ENCODE data around the gene SPRYD4. TPM values are rescaled to one million over a fixed set of nuclear protein-coding genes. Genes with fewer than 3 reads are reported as not detected.

SPRYD4 gene
- total and polyA plus RNA-seq, 9 of the 15 experiments (the other 6 are each of a cell fraction or from before 2014, with no cell fraction given): 1.8 to 4.7 (median 2.8) TPM

DNA sequence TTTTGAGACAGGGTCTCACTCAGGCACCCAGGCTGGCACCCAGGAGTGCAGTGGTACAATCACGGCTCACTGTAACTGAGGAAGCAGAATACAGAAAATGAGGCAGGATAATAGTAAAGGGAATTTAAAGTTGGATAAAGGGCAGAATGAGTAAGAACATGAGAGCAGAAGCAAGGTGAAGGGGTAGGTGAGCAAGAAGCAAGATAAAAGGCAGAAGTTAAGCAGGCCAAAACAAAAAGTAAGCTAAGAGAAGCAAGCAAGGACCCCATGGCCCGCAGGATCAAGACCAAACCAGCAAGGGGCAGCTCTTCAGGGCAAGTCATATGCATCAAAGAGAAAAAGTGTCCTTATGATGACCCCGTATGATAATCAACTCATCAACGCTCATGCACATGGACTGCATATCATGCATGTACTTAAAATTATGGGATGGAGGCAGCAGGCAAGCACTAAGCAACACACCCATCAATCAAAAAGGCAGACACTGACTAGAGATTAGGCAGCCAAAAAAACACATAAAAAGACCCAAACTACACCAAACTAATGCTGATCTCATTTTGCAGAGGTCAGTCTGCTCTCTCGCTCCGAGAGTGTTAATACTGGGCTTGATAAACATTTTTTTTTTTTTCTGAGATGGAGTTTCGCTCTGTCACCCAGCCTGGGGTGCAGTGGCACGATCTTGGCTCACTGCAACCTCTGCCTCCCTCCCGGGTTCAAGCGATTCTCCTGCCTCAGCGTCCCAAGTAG lies 30.8 kb upstream of the SPRYD4 start (continued):
- TF ChIP-seq NR4A1 (CRISPR knock-in tag; IDR thresholded peaks at IDR 0.05): no peak
- peak; percentile 34; the same call in 1 of the 2 replicates for TF ChIP-seq NR4A1 (tag; IDR thresholded peaks at IDR 0.05)
- TF ChIP-seq CREBBP (IDR thresholded peaks at IDR 0.05; ENCODE audit: low read depth, low read length): no peak
- TF ChIP-seq NFIC (IDR thresholded peaks at IDR 0.05): no peak
- no peak for TF ChIP-seq BRD4 (IDR thresholded peaks at IDR 0.05)
- TF ChIP-seq ZNF197 (CRISPR knock-in tag; IDR thresholded peaks at IDR 0.05; ENCODE audit: low read depth): 0 out of 2 replicates have a peak, but pooled peaks have one; percentile 10
- no peak for TF ChIP-seq TCFL5 (CRISPR knock-in tag; conservative IDR thresholded peaks at IDR 0.05)
- no peak for TF ChIP-seq RBM22 (IDR thresholded peaks at IDR 0.05; ENCODE audit: low read depth, low read length, poor library complexity, severe bottlenecking)
- TF ChIP-seq RFX7 (CRISPR knock-in tag; IDR thresholded peaks at IDR 0.05): no peak
- no peak for TF ChIP-seq TGIF2 (CRISPR knock-in tag; IDR thresholded peaks at IDR 0.05)
- TF ChIP-seq KLF16 (IDR thresholded peaks at IDR 0.05): peak; percentile 91
- no peak for TF ChIP-seq CC2D1A (IDR thresholded peaks at IDR 0.05)
- no peak; the same call in 1 of the 2 replicates for TF ChIP-seq MECOM (CRISPR knock-in tag; IDR thresholded peaks at IDR 0.05)
- TF ChIP-seq ZC3H8 (IDR thresholded peaks at IDR 0.05): no peak
- TF ChIP-seq ZNF143 (CRISPR knock-in tag; IDR thresholded peaks at IDR 0.05): no peak
- peak; percentile 100 for TF ChIP-seq MEIS2 (IDR thresholded peaks at IDR 0.05; ENCODE audit: partially characterized antibody)
- peak in 1 of 3 experiments; percentile 65; a peak in 2 of 6 replicates for TF ChIP-seq ZBTB11 (CRISPR knock-in tag; IDR thresholded peaks at IDR 0.05)
- TF ChIP-seq ZNF408 (CRISPR knock-in tag; IDR thresholded peaks at IDR 0.05; ENCODE audit: low read depth): no peak
- no peak for TF ChIP-seq ZNF263 (CRISPR knock-in tag; IDR thresholded peaks at IDR 0.05; ENCODE audit: borderline replicate concordance)
- TF ChIP-seq, protein P1, sequence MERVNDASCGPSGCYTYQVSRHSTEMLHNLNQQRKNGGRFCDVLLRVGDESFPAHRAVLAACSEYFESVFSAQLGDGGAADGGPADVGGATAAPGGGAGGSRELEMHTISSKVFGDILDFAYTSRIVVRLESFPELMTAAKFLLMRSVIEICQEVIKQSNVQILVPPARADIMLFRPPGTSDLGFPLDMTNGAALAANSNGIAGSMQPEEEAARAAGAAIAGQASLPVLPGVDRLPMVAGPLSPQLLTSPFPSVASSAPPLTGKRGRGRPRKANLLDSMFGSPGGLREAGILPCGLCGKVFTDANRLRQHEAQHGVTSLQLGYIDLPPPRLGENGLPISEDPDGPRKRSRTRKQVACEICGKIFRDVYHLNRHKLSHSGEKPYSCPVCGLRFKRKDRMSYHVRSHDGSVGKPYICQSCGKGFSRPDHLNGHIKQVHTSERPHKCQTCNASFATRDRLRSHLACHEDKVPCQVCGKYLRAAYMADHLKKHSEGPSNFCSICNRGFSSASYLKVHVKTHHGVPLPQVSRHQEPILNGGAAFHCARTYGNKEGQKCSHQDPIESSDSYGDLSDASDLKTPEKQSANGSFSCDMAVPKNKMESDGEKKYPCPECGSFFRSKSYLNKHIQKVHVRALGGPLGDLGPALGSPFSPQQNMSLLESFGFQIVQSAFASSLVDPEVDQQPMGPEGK (CRISPR knock-in tag; IDR thresholded peaks at IDR 0.05; ENCODE audit: borderline replicate concordance): no peak
- TF ChIP-seq TAF15 (IDR thresholded peaks at IDR 0.05; ENCODE audit: low read depth, low read length): no peak
- TF ChIP-seq GABPB2 (CRISPR knock-in tag; conservative IDR thresholded peaks at IDR 0.05): no peak
- TF ChIP-seq ZNF384 (IDR thresholded peaks at IDR 0.05; ENCODE audit: low read depth, low read length): peak; percentile 86

All from K562 (cell line).